NCI-H510A (cell line): Measurements from ENCODE around the gene COMT.

Experiments used
- DNase-seq: peaks from one replicate; lab custom pipeline; 2025; lab: John Stamatoyannopoulos, UW

COMT gene

GRCh38 chr22:20011993-20012740 lies 70.6 kb downstream of the COMT start:
- DNase-seq: no peak

GRCh38 chr22:20012741-20013331 lies 71.3 kb downstream of the COMT start:
- no peak for DNase-seq

- DNase-seq: no peak
These were observed 71.9 kb downstream of the COMT start for GRCh38 chr22:20013382-20013871.

- DNase-seq: no peak
These were observed 73.1 kb downstream of the COMT start for GRCh38 chr22:20014526-20015186.

- no peak for DNase-seq
These were observed 73.6 kb downstream of the COMT start for GRCh38 chr22:20015187-20015625.

GRCh38 chr22:20015971-20016733 lies 74.6 kb downstream of the COMT start:
- no peak for DNase-seq

- DNase-seq: peak; percentile 61
These were observed 75.4 kb downstream of the COMT start, which contains the start of gene ARVCF for GRCh38 chr22:20016734-20017621. Gene ARVCF, minus strand, starts transcription at chr22:20016823. Its CDS starts 26,029 bp downstream, at chr22:19990794.

- no peak for DNase-seq
These were observed 76.0 kb downstream of the COMT start for GRCh38 chr22:20017622-20017958.

GRCh38 chr22:20018001-20018400 lies 76.4 kb downstream of the COMT start:
- DNase-seq: no peak
